ENCODE measurements around the gene HLCS.

The HLCS gene

GRCh38 chr21:36877741-36878140 lies 88.7 kb downstream of the HLCS start:
- no peaks in the 10 kb centered on the region for H3K27me3 ChIP-seq (replicated peaks; ENCODE audit: insufficient read depth, low read length)
- no peaks in the 10 kb centered on the region for H3K9me3 ChIP-seq (replicated peaks; ENCODE audit: insufficient read depth, low read length)
- no peak for TF ChIP-seq CTCF (IDR thresholded peaks at IDR 0.05; ENCODE audit: low read length)
- no peak for TF ChIP-seq EZH2 (optimal IDR thresholded peaks at IDR 0.05; ENCODE audit: low read depth, low read length)
- no peak for TF ChIP-seq EZH2phosphoT487 (IDR thresholded peaks at IDR 0.05; ENCODE audit: low read length)
- no peaks in the 10 kb centered on the region for H3K36me3 ChIP-seq (replicated peaks; ENCODE audit: insufficient read depth, low read length)
- DNase-seq: no peak
- H2AFZ ChIP-seq (ENCODE audit: low read length): no peak overlapping the region
- H3K4me2 ChIP-seq (ENCODE audit: low read depth, low read length): no peak overlapping the region
- H4K20me1 ChIP-seq (ENCODE audit: insufficient read depth, low read length): no peaks in the 10 kb centered on the region
- no peaks in the 10 kb centered on the region for H3K4me1 ChIP-seq (ENCODE audit: low read length)
- H3K9me2 ChIP-seq (replicated peaks; ENCODE audit: insufficient read depth, low read length): no peaks in the 10 kb centered on the region
- no peak overlapping the region for H3K4me3 ChIP-seq (ENCODE audit: low read length)
- H3K27ac ChIP-seq (ENCODE audit: low read length): no peak overlapping the region
- no peaks in the 10 kb centered on the region for H3F3A ChIP-seq (ENCODE audit: insufficient read depth, low read length)
- H3K79me2 ChIP-seq (ENCODE audit: low read length): no peaks in the 10 kb centered on the region
- H3K9ac ChIP-seq (ENCODE audit: low read length): no peak overlapping the region

- no peaks in the 10 kb centered on the region for H3K4me1 ChIP-seq (ENCODE audit: low read length)
- H3K4me3 ChIP-seq (ENCODE audit: low read length): no peak overlapping the region
- no peak for TF ChIP-seq EZH2 (optimal IDR thresholded peaks at IDR 0.05; ENCODE audit: low read depth, low read length)
- no peak for TF ChIP-seq EZH2phosphoT487 (IDR thresholded peaks at IDR 0.05; ENCODE audit: low read length)
- no peak for TF ChIP-seq CTCF (IDR thresholded peaks at IDR 0.05; ENCODE audit: low read length)
Observed at GRCh38 chr21:36874665-36875064, 91.8 kb downstream of the HLCS start.

GRCh38 chr21:36873513-36873912 lies 93.0 kb downstream of the HLCS start:
- Histone ChIP-seq H3K79me2 (ENCODE audit: low read length) (no peaks in the 10 kb centered on the region), H3K9me3 (replicated peaks; ENCODE audit: insufficient read depth, low read length) (no peaks in the 10 kb centered on the region), H3K4me3 (ENCODE audit: low read length) (no peak overlapping the region), H3K36me3 (replicated peaks; ENCODE audit: insufficient read depth, low read length) (no peaks in the 10 kb centered on the region), H3K27ac (ENCODE audit: low read length) (no peak overlapping the region), H3K9ac (ENCODE audit: low read length) (no peak overlapping the region), H2AFZ (ENCODE audit: low read length) (no peak overlapping the region), H3K4me2 (ENCODE audit: low read depth, low read length) (no peak overlapping the region), H3K27me3 (replicated peaks; ENCODE audit: insufficient read depth, low read length) (no peaks in the 10 kb centered on the region), H3F3A (ENCODE audit: insufficient read depth, low read length) (no peaks in the 10 kb centered on the region), H4K20me1 (ENCODE audit: insufficient read depth, low read length) (no peaks in the 10 kb centered on the region), H3K4me1 (ENCODE audit: low read length) (no peaks in the 10 kb centered on the region), H3K9me2 (replicated peaks; ENCODE audit: insufficient read depth, low read length) (no peaks in the 10 kb centered on the region)
- DNase-seq: no peak
- TF ChIP-seq EZH2 (optimal IDR thresholded peaks at IDR 0.05; ENCODE audit: low read depth, low read length): no peak
- TF ChIP-seq EZH2phosphoT487 (IDR thresholded peaks at IDR 0.05; ENCODE audit: low read length): no peak
- no peak for TF ChIP-seq CTCF (IDR thresholded peaks at IDR 0.05; ENCODE audit: low read length)

More at GRCh38 chr21:36874665-36875064, 91.8 kb downstream of the HLCS start:
- no peak overlapping the region for H3K9ac ChIP-seq (ENCODE audit: low read length)
- H3K9me3 ChIP-seq (replicated peaks; ENCODE audit: insufficient read depth, low read length): no peaks in the 10 kb centered on the region
- no peak overlapping the region for H3K4me2 ChIP-seq (ENCODE audit: low read depth, low read length)
- no peaks in the 10 kb centered on the region for H3K27me3 ChIP-seq (replicated peaks; ENCODE audit: insufficient read depth, low read length)
- no peak overlapping the region for H2AFZ ChIP-seq (ENCODE audit: low read length)
- no peaks in the 10 kb centered on the region for H3K79me2 ChIP-seq (ENCODE audit: low read length)
- H4K20me1 ChIP-seq (ENCODE audit: insufficient read depth, low read length): no peaks in the 10 kb centered on the region
- DNase-seq: no peak
- no peaks in the 10 kb centered on the region for H3F3A ChIP-seq (ENCODE audit: insufficient read depth, low read length)
- H3K9me2 ChIP-seq (replicated peaks; ENCODE audit: insufficient read depth, low read length): no peaks in the 10 kb centered on the region
- H3K27ac ChIP-seq (ENCODE audit: low read length): no peak overlapping the region
- no peaks in the 10 kb centered on the region for H3K36me3 ChIP-seq (replicated peaks; ENCODE audit: insufficient read depth, low read length)
